Measurements from ENCODE around the gene NUDT16.

Gene NUDT16

GRCh38 chr3:131381445-131382291 lies at the start of gene NUDT16:
NUDT16 (plus strand) TSS chr3:131381774; CDS start chr3:131381805, 31 bp downstream.
- peak; percentile 97 to 98 for DNase-seq

- DNase-seq, result no peak
These were observed 42.5 kb upstream of the NUDT16 start for GRCh38 chr3:131338948-131339640.

GRCh38 chr3:131341761-131342160 lies 39.8 kb upstream of the NUDT16 start:
- DNase-seq, result no peak

- no peak for DNase-seq
These were observed 32.7 kb upstream of the NUDT16 start for GRCh38 chr3:131348911-131349310.

- no peak for DNase-seq
These were observed 32.1 kb upstream of the NUDT16 start for GRCh38 chr3:131349454-131349853.

GRCh38 chr3:131349946-131350347 lies 31.6 kb upstream of the NUDT16 start:
- no peak for DNase-seq

GRCh38 chr3:131350506-131350905 lies 31.1 kb upstream of the NUDT16 start:
- DNase-seq, result no peak

- no peak for DNase-seq
These were observed 28.3 kb upstream of the NUDT16 start for GRCh38 chr3:131353016-131353877.

- no peak for DNase-seq
These were observed 27.6 kb upstream of the NUDT16 start for GRCh38 chr3:131353986-131354385.

GRCh38 chr3:131356006-131356595 lies 25.5 kb upstream of the NUDT16 start:
- DNase-seq, result no peak

- DNase-seq, result no peak
These were observed 24.3 kb upstream of the NUDT16 start for GRCh38 chr3:131357275-131357674.

- no peak for DNase-seq
These were observed 21.3 kb upstream of the NUDT16 start for GRCh38 chr3:131360191-131360755.

- peak; percentile 33 to 77 for DNase-seq
These were observed 20.5 kb upstream of the NUDT16 start for GRCh38 chr3:131361066-131361463.

- peak; percentile 50 to 87 for DNase-seq
These were observed 19.8 kb upstream of the NUDT16 start for GRCh38 chr3:131361464-131362421.

GRCh38 chr3:131363275-131363674 lies 18.3 kb upstream of the NUDT16 start:
- no peak for DNase-seq

GRCh38 chr3:131370935-131371687 lies 10.5 kb upstream of the NUDT16 start:
- peak in 1 of 2 donors; percentile 26 for DNase-seq

GRCh38 chr3:131371688-131372066 lies 9.9 kb upstream of the NUDT16 start:
- DNase-seq, result no peak

GRCh38 chr3:131374741-131375140 lies 6.8 kb upstream of the NUDT16 start:
- DNase-seq, result no peak

- peak; percentile 17 to 67 for DNase-seq
These were observed 641 bp upstream of the NUDT16 start for GRCh38 chr3:131380821-131381444.

Measured in CD4-positive, alpha-beta T cell treated with Interleukin-4 for 1 hour (primary cell).